Measurements from ENCODE around the gene IL20.

The IL20 gene

GRCh38 chr1:206898089-206898914 is 32.9 kb downstream of the IL20 start:
- ChIA-PET CTCF (interaction anchor here (1.1 to 3.2 kb wide), 3 partner anchors 10 to 44 kb away, joined by 3 to 17 read pairs (median 8); no protein-coding TSS in a partner anchor), POLR2A (no interaction called here)
- H3K9me3 ChIP-seq (ENCODE audit: control insufficient read depth, insufficient read depth, low read depth, low read length) = no peaks in the 10 kb centered on the region
- no peak overlapping the region for H3K27ac ChIP-seq (ENCODE audit: extremely low read depth, low read depth, low read length)
- no peaks in the 10 kb centered on the region; the same call in 1 of the 2 replicates for H3K4me1 ChIP-seq (ENCODE audit: control insufficient read depth, insufficient read depth, low read length)
- H3K36me3 ChIP-seq (ENCODE audit: control insufficient read depth in 2 of 2, insufficient read depth in 1 of 2, low read length in 2 of 2) = no peaks in the 10 kb centered on the region
- TF ChIP-seq ZNF335 (tag by site-specific recombination; conservative IDR thresholded peaks at IDR 0.05) = peak; percentile 93
- TF ChIP-seq ZNF133 (tag by site-specific recombination; IDR thresholded peaks at IDR 0.05) = no peak
- TF ChIP-seq ZNF366 (tag by site-specific recombination; conservative IDR thresholded peaks at IDR 0.05) = peak; percentile 68
- peak; percentile 90 for TF ChIP-seq PRDM1 (tag by site-specific recombination; IDR thresholded peaks at IDR 0.05)
- no peak overlapping the region for H3K4me3 ChIP-seq (ENCODE audit: low read depth, low read length)

DNA sequence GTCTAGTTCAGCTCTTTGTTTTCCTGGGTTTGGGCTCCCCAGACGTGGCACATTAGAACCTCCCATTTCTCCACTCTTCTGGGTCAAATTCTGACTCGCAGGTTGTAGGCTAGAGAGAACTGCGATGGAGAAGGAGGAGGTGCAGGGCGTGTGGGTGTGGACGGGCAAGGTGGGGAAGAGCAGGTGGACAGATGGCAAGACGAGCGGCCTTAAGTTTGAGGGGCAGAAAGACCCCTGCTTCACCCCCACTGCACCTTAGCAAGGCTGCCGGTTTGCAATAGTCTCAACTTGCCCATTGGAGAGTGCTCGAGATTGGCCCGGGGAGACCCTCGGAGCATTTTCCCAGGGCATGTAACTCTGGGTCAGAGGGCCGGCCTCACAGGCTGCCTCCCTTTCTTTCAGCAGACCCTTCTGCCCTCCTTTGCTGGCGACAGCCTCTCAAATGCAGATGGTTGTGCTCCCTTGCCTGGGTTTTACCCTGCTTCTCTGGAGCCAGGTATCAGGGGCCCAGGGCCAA is 33.5 kb downstream of the IL20 start:
- Histone ChIP-seq H3K36me3 (ENCODE audit: control insufficient read depth in 2 of 2, insufficient read depth in 1 of 2, low read length in 2 of 2) (no peaks in the 10 kb centered on the region), H3K9me3 (ENCODE audit: control insufficient read depth, insufficient read depth, low read depth, low read length) (no peaks in the 10 kb centered on the region), H3K4me3 (ENCODE audit: low read depth, low read length) (no peak overlapping the region), H3K4me1 (ENCODE audit: control insufficient read depth, insufficient read depth, low read length) (no peaks in the 10 kb centered on the region; the same call in 1 of the 2 replicates), H3K27ac (ENCODE audit: extremely low read depth, low read depth, low read length) (no peak overlapping the region)
- ChIA-PET POLR2A (no interaction called here), CTCF (interaction anchor here (3.4 kb wide), 1 partner anchor 34 kb away, joined by 11 read pairs; the partner anchor contains the start of gene IL20)
- TF ChIP-seq, protein P1, sequence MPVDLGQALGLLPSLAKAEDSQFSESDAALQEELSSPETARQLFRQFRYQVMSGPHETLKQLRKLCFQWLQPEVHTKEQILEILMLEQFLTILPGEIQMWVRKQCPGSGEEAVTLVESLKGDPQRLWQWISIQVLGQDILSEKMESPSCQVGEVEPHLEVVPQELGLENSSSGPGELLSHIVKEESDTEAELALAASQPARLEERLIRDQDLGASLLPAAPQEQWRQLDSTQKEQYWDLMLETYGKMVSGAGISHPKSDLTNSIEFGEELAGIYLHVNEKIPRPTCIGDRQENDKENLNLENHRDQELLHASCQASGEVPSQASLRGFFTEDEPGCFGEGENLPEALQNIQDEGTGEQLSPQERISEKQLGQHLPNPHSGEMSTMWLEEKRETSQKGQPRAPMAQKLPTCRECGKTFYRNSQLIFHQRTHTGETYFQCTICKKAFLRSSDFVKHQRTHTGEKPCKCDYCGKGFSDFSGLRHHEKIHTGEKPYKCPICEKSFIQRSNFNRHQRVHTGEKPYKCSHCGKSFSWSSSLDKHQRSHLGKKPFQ (tag by site-specific recombination; IDR thresholded peaks at IDR 0.05) = no peak
- TF ChIP-seq ZNF132 (tag by site-specific recombination; IDR thresholded peaks at IDR 0.05; ENCODE audit: borderline replicate concordance) (no peak), MEIS1 (CRISPR knock-in tag; IDR thresholded peaks at IDR 0.05; ENCODE audit: borderline replicate concordance) (no peak), ZSCAN18 (tag by site-specific recombination; IDR thresholded peaks at IDR 0.05) (no peak)
- TF ChIP-seq, protein P2, sequence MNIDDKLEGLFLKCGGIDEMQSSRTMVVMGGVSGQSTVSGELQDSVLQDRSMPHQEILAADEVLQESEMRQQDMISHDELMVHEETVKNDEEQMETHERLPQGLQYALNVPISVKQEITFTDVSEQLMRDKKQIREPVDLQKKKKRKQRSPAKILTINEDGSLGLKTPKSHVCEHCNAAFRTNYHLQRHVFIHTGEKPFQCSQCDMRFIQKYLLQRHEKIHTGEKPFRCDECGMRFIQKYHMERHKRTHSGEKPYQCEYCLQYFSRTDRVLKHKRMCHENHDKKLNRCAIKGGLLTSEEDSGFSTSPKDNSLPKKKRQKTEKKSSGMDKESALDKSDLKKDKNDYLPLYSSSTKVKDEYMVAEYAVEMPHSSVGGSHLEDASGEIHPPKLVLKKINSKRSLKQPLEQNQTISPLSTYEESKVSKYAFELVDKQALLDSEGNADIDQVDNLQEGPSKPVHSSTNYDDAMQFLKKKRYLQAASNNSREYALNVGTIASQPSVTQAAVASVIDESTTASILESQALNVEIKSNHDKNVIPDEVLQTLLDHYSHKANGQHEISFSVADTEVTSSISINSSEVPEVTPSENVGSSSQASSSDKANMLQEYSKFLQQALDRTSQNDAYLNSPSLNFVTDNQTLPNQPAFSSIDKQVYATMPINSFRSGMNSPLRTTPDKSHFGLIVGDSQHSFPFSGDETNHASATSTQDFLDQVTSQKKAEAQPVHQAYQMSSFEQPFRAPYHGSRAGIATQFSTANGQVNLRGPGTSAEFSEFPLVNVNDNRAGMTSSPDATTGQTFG (tag by site-specific recombination; IDR thresholded peaks at IDR 0.05; ENCODE audit: borderline replicate concordance) = no peak
- TF ChIP-seq, protein P3, sequence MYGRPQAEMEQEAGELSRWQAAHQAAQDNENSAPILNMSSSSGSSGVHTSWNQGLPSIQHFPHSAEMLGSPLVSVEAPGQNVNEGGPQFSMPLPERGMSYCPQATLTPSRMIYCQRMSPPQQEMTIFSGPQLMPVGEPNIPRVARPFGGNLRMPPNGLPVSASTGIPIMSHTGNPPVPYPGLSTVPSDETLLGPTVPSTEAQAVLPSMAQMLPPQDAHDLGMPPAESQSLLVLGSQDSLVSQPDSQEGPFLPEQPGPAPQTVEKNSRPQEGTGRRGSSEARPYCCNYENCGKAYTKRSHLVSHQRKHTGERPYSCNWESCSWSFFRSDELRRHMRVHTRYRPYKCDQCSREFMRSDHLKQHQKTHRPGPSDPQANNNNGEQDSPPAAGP (tag by site-specific recombination; IDR thresholded peaks at IDR 0.05) = no peak

DNA sequence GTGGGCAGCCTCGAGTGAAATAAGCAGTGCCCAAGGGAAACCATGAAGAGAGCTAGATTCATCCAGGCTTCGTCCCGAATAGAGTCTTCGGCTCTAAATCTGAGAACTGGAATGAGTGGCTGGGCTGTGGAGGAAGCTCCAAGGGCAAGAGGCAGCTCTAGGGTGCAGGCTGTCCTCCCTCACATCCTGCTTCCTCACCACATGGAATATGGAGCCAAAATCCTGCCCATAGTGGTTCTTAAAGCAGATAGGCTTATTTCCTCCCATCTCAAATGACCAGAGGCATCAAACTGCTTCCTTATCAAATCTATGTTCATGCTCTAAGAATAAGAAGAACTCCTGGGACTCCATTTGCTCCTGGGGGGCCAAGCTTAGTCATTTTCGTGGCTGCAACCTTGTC is 34.3 kb downstream of the IL20 start:
- CTCF ChIA-PET = interaction anchor here (2.6 to 3.4 kb wide), 2 partner anchors 12 to 35 kb away, joined by 11 to 12 read pairs; partner anchors contain the start of gene IL20
- TF ChIP-seq ZNF274 (IDR thresholded peaks at IDR 0.05; ENCODE audit: low read length) (no peak), ZNF274 (tag by site-specific recombination; IDR thresholded peaks at IDR 0.05; ENCODE audit: borderline replicate concordance) (no peak), ZNF26 (tag by site-specific recombination; IDR thresholded peaks at IDR 0.05) (no peak), GLI4 (tag by site-specific recombination; IDR thresholded peaks at IDR 0.05) (no peak)
- TF ChIP-seq, protein P4, sequence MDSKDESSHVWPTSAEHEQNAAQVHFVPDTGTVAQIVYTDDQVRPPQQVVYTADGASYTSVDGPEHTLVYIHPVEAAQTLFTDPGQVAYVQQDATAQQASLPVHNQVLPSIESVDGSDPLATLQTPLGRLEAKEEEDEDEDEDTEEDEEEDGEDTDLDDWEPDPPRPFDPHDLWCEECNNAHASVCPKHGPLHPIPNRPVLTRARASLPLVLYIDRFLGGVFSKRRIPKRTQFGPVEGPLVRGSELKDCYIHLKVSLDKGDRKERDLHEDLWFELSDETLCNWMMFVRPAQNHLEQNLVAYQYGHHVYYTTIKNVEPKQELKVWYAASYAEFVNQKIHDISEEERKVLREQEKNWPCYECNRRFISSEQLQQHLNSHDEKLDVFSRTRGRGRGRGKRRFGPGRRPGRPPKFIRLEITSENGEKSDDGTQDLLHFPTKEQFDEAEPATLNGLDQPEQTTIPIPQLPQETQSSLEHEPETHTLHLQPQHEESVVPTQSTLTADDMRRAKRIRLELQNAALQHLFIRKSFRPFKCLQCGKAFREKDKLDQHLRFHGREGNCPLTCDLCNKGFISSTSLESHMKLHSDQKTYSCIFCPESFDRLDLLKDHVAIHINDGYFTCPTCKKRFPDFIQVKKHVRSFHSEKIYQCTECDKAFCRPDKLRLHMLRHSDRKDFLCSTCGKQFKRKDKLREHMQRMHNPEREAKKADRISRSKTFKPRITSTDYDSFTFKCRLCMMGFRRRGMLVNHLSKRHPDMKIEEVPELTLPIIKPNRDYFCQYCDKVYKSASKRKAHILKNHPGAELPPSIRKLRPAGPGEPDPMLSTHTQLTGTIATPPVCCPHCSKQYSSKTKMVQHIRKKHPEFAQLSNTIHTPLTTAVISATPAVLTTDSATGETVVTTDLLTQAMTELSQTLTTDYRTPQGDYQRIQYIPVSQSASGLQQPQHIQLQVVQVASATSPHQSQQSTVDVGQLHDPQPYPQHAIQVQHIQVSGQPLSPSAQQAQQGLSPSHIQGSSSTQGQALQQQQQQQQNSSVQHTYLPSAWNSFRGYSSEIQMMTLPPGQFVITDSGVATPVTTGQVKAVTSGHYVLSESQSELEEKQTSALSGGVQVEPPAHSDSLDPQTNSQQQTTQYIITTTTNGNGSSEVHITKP (tag by site-specific recombination; IDR thresholded peaks at IDR 0.05) = no peak

More for the DNA sequence above, 34.3 kb downstream of the IL20 start:
- POLR2A ChIA-PET = no interaction called here
- H3K27ac ChIP-seq (ENCODE audit: extremely low read depth, low read depth, low read length) = no peak overlapping the region
- H3K4me3 ChIP-seq (ENCODE audit: low read depth, low read length) = no peak overlapping the region
- H3K4me1 ChIP-seq (ENCODE audit: control insufficient read depth, insufficient read depth, low read length) = no peaks in the 10 kb centered on the region; the same call in 1 of the 2 replicates
- H3K36me3 ChIP-seq (ENCODE audit: control insufficient read depth in 2 of 2, insufficient read depth in 1 of 2, low read length in 2 of 2) = no peaks in the 10 kb centered on the region
- H3K9me3 ChIP-seq (ENCODE audit: control insufficient read depth, insufficient read depth, low read depth, low read length) = no peaks in the 10 kb centered on the region

Data from HEK293 (cell line).